Mesenteric fat pad (tissue), 1 donor: ENCODE data around the gene PANK2. TPM values are rescaled to one million over a fixed set of nuclear protein-coding genes. Genes with fewer than 3 reads are reported as not detected.
"Not testable (repeated sequence)": the region's sequence is repeated elsewhere in the genome, so short reads cannot be mapped to it uniquely, and the experiment has no call there.

Source experiments
- DNase-seq: peaks from one replicate; pipeline ENCODE4 v3.0.0-alpha.2; 2020; ENCODE audit warnings: low spot score
- total RNA-seq: library from RNA; stranded (reverse); fragmentation: NEBNext Ultra II Directional; extraction: Animal tissue kit (Norgen Biotek cat#: 25700); gene quantifications from one replicate; pipeline ENCODE4 v1.2.1, GENCODE V29; 2021
- donor health status: DM: yes; HTN: yes; CAD: no.

PANK2 gene
- total RNA-seq, 1 donor from 2014 or later = 31.1 TPM

DNA sequence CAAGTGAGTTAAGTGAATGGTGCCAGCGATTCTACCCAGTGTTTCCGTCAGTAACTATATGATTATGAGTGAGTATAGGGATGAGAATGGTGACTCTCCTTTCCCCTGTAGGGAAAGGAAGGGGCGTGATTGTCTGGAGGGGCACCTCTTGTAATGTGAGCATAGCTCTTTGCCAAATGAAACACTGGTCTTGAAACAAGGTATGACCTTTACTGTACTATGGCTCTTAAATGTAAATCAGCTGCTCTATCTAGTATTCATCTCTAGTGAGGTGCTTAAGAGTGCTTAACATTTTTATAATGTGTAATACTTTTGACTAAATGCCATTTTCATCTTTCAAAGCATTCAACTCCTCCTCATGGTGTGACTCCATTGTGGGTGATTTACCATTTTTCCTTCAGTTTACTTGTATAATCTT is 11.0 kb downstream of the PANK2 start:
- no peak for DNase-seq

GRCh38 chr20:3901028-3901705 is 12.0 kb downstream of the PANK2 start:
- no peak for DNase-seq

- DNase-seq = no peak
Observed at GRCh38 chr20:3901706-3902440, 12.7 kb downstream of the PANK2 start.

DNA sequence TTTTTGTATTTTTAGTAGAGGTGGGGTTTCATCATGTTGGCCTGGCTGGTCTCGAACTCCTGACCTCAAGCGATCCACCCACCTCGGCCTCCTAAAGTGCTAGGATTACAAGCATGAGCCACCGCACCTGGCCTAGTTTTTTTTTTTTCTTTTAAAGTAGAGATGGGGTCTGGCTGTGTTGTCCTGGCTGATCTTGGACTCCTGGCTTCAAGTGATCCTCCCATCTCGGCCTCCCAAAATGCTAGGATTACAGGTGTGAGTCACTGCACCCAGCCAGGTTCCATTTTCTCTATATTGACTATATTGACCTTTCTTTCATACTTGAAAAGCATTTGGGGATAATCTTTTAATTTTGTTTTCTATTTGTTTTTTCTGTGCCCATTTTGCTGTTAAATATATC is 13.3 kb downstream of the PANK2 start:
- no peak for DNase-seq

- no peak for DNase-seq
Observed at GRCh38 chr20:3904224-3904623, 15.0 kb downstream of the PANK2 start.

GRCh38 chr20:3904857-3905256 is 15.7 kb downstream of the PANK2 start:
- DNase-seq = no peak

GRCh38 chr20:3906744-3907721 is 17.8 kb downstream of the PANK2 start:
- not testable (repeated sequence) for DNase-seq

DNA sequence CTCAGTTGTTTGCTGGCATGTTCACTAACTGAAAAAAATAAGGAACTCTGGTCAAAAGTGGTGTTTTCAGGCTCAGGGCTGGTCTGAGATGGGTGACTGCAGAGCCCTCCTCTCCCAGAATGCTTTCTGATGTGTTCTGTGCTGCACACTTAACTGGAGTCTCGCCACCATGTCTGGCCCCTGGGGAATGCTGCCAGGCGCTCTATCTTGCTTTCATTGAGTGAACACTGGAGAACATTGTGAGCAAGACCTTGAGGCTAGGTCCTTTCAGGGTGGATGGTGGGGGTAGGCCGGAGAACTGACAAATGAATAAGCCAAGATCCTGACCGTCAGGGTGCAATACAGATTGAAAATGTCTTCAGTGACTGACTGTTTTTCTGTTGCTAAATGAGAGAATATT is 19.5 kb downstream of the PANK2 start:
- no peak for DNase-seq

DNA sequence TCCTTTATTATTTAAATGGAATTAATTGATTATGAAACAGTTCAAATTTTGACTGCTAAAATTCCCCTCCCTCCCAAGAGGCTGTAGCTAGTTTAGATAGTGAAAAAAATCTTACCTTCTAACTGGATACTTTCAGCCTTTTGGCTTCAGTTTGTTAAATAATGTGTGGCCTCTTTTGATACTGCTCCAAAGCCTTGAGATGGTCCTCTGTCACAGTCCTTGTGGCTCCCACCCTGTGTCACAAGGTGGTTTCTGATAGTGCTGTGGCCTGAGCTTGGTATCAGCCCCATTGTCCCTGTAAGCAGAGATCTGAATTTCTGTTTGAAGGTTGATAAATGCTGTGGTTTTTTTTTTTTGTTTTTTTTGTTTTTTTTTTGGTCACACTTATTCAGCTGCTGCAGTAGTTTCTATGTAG is 20.8 kb downstream of the PANK2 start:
- no peak for DNase-seq

DNA sequence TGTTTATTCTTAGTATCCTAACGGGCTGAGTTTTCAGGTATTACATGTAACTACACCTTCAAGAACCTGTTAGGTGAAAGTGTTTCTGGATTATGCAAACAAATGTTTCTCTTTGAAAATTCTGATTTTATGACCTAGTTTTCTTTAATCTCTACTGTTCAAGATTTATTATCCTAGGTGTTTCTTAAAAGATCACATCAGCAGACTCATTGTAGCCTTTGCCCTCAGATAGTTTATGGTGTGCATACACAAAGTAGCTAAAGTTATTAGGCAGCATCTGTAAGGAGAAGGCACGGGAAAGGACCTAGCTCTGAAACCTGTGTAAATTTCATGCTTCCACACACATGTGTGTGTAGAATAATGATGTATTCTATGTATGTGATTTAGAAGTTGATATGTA is 21.7 kb downstream of the PANK2 start:
- DNase-seq = no peak

DNA sequence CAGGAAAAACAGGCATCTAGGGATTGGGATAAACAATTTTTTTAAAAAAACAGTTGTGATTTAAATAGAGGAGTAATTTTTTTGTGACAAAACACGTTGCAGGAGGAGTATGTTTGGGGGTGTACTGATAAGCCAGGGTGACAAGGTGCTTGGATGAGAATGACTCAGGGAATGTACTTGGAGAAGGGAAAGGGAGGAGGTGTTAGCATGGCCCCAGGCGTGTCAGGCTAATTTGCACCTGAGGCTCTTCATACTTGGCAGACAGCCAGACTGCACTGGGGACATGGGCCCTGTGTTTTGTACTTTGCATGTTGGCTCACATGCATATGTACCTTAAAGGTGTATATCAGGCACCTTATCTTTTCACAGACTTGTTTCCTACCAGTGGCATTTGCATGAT is 22.8 kb downstream of the PANK2 start:
- DNase-seq = peak; percentile 57

DNA sequence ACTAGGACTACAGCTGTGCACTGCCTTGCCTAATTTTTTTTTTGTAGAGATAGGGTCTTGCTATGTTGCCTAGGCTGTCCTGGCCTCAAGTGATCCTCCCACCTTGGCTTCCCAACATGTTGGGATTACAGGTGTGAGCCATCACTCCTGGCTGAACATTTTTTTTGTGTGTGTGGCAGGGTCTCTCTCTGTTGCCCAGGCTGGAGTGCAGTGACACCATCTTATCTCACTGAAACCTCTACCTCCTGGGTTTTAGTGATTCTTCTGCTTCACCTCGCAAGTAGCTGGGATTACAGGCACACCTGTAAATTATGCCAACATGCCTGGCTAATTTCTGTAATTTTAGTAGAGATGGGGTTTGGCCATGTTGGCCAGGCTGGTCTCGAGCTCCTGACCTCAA is 25.3 kb downstream of the PANK2 start:
- no peak for DNase-seq

- DNase-seq = no peak
Observed at GRCh38 chr20:3915691-3916090, 26.5 kb downstream of the PANK2 start.

GRCh38 chr20:3916364-3916763 is 27.2 kb downstream of the PANK2 start:
- DNase-seq = no peak

DNA sequence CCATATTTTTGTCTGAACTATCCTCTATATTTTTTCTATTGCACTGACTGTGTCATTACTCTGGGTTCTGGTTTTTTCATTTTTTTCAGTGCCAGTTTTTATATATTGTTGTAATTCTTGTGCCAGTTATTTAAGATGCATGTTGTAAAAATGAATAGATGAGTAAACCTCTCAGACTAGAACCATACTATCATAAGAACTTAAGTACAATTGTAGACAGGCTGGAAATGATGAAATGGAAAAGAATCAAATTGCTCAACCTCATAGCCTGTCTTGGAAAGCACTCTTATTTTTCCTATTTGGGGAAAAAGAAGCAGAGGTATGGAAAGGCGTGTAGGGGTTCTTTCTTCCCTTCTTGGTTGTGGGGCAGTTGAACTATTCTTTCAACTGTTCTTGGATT is 30.2 kb downstream of the PANK2 start:
- DNase-seq = no peak

DNA sequence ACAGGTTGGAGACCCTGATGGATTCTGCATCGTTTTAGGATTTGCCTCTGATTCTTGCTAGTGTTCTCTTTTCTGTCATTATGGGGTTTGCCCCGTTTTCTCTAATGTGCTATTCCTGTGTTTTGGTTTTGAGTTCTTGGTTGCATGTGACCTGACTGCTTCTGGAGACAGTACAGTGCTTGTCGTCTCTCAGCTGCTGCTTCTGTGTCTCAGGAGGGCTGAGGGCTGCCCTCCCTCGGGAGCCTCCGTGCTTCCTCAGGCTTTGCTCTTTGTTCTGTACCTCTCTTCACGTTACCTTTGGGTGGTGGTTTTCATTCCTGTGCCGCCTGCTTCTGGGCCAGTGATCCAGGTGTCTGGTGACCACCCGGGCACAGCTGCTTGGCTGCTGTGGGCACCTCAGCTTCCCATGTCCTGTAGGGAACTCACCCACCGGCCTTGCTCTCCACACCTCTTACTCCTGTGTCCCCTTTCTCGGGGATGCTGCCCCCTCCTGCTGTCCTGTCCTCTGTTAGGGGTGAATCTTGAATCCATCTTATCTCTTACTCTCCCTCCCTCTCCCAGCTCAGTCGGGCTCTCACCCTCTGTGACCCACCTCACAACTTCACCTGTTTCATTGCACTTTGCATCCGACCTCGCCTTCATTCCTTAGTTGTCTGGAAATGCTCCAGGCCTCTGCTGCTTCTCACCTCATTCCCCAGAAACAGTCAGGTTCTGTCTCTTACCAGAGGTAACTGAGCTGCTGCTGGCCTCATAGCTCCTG is 33.2 kb downstream of the PANK2 start:
- DNase-seq = no peak

- no peak for DNase-seq
Observed at GRCh38 chr20:3922983-3923339, 33.8 kb downstream of the PANK2 start.

DNA sequence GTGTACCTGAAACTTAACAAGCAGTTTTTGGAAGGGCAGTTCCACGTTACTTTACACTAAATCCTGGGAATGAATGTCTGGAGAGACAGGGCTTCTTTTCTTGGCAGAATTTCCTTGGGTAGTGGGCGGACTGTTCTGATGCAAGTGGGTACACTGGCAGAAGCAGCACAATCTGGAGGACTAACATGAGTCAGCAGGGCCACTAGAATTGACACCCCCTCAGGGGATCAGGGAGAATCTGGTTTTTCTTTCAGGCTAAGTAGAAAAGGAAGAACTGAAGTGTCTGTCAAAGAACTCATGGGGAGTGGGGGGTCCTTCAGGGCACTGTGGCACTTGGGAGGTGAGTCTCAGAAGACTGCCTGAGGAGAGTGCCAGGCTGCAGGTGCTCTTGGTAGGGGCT is 34.6 kb downstream of the PANK2 start:
- DNase-seq = no peak

- DNase-seq = no peak
Observed at GRCh38 chr20:3924304-3925112, 35.3 kb downstream of the PANK2 start.

DNA sequence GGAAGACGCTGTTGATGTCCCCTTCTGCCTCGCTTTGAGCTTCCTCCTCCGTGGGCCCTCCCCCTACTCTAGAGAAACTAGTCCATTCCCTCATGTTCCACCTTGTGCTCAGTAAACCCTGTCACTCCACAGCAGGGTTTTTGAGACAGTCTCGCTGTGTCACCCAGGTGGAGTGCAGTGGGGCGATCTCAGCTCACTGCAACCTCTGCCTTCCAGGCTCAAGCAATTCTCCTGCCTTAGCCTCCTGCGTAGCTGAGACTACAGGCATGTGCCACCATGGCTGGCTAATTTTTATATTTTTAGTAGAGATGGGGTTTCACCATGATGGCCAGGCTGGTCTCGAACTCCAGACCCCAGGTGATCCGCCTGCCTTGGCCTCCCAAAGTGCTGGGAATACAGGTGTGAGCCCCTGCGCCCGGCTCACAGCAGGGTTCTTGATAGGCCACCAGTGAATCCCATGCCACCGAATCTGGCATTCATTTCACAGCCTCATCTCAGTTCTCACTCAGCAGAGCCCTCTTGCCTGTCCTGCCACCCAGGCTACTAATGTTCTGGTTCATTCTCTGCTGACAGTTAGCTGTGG is 36.0 kb downstream of the PANK2 start:
- DNase-seq = no peak
